Stimulated activated CD8-positive, alpha-beta memory T cell treated with anti-CD3 and anti-CD28 coated beads, Interleukin-4, amount 100 ng/mL, for 48 hours (primary cell): ENCODE measurements around the gene ANKRD44.
A peak's percentile ranks its signal among the peaks of the same experiment; 100 is the strongest.

Experiments
- DNase-seq: peaks from one replicate; pipeline ENCODE4 v3.0.0-alpha.2; 2020

The ANKRD44 gene

DNA sequence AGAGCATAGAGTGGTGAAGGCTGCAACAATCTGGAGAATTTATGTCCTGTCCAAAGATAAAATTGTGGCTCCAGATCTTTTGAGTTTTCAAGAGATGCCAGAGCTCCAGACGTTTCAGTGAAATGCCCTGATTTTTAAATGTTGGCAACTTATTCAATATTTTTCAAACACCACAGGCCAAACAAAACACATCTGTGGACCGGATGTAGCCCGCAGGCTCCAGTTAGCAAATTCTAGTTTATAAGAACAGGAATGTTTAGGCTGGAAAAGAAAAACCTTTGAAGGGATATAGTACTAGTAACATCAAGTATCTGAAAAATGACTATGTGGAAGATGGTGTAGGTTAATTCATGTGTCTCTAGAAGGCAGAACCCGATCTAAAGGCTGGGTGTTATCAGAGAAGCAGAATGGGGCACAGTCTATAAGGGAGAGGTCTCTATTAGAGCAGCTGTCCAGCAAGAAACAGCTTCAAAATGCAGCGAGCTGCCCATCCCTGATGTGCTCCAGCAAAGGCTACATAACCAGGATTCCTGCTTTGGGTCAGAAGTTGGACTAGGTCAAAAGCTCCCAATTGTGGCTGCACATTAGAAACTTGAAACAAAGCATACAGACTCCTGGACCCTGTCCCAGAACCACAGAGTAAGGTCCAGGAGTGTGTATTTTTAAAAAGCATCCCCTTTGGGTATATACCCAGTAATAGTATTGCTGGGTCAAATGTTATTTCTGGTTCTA is 105.9 kb downstream of the ANKRD44 start:
- no peak for DNase-seq

DNA sequence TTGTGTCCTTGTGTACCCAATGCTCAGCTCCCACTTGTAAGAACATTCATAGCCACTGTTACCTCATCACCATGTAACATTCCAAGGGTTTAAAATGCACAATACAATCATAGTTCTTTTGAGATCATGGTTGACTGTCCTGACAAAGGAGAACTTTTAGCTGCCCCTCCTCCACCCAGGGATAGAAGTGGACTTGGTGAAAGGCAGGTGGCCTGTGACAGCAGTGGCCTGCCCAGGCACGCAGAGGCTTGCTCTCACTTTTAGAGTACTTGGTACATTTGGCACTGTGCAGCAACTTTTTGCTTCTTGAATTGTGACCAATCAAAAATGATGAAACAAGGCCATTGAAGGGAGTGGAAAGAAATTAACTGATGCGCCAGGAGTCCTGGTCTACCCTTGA is 108.7 kb downstream of the ANKRD44 start:
- DNase-seq = no peak

DNA sequence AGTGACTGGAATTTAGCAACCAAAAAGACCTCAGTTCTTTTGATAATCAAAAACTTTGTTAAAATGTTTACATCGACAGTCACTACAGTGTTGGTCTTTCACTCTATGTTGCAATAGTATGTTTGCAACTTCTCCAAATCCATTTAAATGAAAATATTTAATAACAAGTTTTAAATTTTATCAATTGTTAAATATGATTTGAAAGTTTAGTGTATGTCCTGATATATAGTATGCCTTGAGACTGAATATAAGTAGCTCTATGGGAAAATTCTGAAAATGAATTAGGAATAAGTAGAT is 109.9 kb downstream of the ANKRD44 start:
- DNase-seq = no peak

DNA sequence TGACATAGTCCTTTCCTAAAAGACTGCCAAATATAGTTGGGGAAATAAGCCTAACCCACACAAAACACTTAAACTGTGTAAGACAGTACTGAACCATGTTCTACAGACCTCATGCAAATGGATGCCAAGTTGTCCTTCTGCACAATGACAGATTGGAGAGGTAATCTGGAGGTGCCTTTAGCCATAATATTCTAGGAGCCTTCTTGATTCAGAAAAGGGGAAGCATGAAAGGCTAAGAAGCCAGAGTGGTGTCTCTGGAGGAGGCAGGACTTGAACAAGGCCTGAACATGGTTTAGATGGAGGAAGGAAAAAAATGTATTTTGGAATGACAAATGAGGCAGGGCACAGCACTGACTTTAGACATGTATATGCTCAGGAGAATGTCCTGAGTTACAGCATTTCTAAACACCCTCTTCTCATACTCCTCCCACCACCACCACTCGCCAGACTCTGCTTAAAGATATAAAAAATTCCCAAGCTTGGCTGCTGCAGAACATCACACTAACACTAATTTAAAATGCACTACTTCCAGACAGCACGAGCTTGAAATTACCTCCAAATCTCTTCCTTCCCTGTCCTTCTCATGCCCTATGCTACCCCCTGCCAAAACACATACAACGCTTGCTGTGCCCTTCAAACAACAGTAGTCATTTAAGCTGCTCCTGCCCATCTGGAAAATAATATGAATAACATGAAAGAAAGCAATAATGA is 110.4 kb downstream of the ANKRD44 start:
- no peak for DNase-seq

DNA sequence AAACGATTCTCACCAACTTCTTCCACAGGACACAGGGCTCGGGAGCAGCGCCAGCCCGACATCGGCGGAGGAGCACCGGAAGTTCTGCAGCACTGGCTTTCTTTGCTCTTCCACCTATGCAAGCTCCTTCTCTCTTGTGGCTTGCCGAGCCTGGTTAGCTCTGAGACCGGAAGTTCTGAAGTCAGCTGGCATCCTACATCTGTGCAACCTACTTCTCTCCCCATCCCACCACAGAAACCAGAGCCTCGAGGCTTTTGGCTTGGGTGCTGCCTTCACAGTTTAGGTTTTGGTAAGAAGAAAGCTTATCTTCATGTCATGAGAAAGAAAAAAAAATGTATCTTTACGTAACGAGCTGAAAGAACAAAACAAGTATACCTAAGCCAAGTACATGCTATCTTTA is 111.7 kb downstream of the ANKRD44 start:
- peak; percentile 86 for DNase-seq

DNA sequence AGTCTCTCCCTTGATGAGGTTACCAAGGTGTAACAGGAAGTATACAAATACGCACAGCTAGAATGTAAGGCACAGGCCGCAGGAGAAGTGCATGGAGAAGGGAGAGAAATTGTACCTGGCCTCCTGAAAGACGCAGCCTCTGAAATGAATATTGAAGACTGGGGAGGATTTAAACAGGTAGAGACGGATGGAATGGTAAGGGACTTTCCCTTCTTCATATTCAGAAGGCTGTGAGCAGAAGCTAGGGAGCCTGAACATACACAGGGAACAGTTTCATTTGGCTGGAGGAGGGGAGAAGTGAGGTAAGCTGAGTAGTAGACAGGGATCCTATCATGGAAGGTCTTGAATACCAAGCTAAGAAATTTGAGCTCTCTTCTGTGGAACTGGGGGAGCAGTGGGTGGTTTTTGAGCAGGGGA is 112.7 kb downstream of the ANKRD44 start:
- no peak for DNase-seq

DNA sequence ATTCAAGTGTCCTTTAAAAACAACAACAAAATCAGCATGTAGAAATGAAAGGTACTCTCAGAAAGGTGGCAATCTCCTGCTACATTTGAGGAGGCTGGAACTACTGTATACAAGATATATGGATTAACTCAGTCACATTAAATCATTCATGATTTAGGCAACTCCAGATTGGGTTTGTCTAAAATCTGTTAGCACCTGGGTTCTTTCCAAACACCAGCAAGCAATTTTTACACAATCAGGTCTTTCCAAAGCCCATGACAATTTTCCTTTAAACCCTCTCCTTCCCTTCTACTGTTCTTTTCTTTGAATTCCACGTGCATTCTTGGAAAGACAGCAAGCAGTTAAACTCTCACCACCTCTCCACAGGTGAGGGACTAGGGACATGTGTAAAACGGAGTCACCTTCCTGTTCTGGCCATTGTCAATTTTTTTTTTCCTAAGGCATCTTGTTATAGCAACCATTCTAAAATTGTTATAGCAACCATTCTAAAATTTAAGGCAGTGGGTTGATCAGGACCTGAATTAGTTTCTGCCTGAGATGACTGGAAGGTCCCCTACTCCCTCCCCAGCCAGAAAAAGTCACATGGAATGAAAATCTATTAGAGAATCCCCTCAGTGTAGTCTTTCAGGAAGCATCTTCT is 113.9 kb downstream of the ANKRD44 start:
- no peak for DNase-seq

DNA sequence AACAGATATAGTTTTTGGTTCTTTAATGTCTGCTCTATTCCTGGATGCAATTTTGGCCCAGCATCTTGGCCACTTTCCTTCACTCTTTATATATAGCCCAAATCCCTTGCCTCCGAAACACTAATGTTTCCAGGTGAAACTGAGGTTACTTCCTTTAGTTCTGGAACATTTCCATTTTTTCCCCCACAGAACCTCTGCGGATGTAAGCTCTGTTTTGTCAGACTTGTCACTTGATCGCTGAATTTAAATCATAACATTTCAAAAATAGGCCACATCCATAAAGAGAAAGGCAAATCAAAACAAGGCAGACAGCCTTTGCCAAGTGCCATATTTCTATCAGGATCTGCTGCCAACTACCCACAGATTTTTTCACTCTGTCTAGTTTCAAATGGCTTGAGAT is 115.1 kb downstream of the ANKRD44 start:
- no peak for DNase-seq

DNA sequence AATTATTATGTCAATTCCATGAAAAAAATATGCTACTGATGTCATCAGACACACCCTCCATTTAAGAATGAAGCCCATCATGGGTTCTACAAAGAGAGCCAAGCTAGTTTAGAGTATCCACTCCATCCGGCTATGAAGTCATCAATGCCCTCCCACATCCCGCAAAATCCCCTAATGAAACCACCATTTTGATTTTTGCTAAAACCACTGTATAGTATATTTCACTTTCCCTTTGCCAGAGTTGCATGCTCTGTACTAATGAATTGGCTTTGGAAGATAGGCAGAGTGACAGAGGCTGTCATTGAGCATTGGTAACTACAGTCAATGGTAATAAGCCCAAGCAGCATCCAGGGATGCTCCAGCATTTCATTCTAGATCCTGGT is 118.6 kb downstream of the ANKRD44 start:
- no peak for DNase-seq

DNA sequence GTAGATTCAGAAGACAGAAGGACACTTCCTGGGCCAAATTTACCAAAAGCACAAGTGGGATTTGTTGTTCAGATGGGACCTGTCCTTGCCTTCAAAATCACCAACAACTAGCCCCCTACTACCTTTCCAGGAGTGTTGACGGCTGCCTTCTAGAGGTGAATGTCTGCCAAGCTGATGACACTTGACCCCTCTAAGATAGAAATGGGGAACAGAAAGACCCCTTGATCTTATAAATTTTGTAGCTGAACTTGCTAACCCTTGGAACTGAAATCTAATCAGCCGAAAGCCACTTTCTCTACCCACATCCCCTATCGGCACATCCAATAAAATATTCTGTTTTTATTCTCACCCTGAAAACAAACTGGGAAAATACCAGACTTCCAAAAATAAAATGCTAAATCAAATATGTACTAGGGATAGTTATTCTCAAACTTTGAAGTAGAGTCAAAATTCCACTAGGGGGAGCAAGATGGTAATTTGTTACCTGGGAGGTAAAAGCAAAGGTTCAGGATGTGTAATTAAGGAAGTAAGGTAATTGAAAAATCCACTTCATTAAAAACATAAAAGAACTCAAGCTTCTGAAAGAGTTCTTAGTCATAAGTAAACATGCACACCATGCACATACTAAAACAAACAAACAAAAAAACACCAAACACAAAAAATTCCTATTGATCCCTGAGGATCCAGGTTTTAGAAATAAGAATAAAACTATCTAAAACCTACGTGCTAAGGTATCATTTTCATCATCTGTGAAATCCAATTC is 119.2 kb downstream of the ANKRD44 start:
- DNase-seq = no peak

DNA sequence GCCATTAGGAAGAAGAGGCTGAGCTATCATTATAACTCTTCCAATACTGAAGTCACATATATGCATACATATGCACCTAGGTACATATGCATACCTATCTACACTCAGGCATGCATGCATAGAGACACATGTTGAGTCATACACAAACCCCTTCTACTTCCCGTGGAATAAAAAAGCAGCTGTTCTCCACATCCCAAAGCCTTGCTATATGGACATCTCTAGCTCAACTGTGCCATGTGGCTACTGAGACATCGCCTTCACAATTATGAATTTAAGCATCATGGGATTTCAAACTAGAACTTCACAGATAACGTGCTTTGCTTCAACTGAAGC is 120.5 kb downstream of the ANKRD44 start:
- no peak for DNase-seq

DNA sequence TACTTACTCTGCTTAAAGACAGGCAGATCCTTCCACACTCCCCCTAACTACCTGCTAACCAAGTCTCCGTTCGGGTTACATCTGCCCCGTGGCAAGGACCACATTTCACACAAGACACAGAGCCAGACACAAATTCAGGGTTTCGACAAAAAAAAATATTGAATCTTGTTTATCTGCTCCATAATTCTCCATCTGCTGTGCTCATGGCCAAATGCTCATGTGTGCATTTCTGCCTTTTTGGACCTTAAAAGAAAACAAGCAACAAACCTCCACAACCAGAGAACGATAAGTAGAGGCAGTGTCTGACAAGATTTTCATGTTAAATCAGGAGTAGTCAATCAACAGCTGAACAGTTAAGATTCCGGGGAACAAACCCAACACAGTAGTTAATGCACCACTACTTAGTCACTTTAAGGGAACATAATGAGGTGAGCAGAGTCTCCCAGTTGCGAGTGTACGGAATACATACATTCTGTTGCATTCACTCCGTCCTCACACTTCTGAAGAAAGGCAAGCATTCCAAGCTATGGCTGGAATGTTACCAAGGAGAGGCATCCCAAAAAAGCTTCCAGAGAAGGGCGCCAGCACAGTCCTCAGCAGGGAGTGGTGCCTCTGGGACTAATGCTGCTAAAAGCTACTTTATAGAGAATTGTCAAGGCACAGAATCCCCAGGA is 121.0 kb downstream of the ANKRD44 start:
- DNase-seq = no peak

DNA sequence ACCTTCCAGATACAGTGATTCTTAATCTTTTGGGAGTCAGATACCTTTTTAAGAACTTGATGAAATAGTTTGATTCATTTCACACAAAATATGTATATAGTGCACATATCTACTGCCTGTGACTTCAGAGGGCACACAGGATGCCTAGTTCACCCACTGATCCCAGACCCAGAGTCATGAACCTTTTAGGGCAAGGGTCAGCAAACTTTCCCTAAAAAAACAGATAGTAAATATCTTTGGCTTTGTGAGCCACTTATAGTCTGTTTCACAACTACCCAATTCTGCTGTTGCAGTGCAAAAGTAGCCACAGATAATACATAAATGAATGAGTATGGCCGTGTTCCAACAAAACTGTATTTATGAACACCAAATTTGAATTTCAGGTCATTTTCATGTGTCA is 124.9 kb downstream of the ANKRD44 start:
- no peak for DNase-seq

DNA sequence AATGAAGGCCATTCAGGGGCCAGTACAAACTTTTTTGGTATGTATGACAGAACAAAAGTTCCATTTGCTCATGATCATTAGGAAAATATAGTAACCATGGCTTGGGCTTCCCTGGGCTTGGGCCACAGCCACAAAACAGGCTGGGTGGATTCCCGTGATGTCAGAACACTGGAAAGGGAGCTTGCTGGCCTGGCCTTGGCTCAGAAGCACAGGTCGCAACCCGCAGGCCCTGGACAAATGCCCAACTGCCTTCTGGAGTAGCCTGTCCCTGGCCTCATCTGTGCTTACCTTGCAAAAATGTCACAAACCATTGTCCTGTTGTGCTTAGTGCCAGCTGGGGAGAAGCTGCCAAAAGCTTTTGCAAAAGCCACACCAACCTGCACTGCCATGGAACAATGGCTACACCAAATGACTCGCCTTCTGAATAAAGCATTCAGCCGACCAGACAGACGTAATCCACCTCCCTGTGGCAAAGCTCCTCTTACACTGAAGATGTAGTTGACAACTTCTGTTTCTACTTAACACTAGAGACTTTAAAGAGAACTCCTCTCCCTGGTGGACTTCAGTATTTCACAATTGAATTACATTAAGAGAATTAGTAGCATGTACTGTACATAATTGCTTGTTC is 125.5 kb downstream of the ANKRD44 start:
- no peak for DNase-seq

DNA sequence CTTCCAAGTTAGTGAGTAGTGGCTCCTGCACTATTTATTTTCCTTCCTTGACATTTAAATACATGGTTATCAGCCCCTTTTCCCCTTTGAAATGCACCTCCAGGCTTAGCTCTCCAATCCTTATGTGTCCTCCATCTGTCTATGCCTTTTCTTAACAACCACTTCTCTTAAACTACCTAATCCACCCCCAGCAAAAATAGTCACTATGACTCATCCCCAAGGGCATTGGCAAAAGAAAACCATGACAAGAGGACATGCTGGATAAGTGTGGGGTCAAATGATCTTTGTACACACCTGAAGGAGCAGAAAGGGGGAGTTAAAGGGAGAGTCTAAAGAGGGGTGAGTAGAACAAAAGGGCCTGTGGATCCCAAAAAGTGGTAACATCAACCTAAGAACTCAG is 127.2 kb downstream of the ANKRD44 start:
- DNase-seq = no peak

DNA sequence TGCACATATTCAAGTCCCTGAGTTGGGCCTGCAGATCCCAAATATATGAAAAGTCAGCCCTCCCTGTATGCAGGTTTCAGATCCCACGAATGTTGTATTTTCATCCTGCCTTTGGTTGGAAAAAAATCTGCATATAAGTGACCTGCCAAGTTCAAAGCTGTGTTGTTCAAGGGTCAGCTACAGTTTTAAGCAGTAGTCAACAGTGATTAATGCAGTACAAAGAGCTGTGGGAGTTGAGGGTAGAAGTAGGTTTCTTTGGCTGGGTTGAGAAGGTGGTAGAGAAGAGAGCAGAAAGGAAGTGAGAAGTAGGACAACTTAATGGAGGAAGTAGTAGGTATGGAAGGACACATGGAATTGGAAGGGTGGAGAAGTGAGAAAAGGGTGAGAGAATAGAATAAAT is 127.9 kb downstream of the ANKRD44 start:
- no peak for DNase-seq

DNA sequence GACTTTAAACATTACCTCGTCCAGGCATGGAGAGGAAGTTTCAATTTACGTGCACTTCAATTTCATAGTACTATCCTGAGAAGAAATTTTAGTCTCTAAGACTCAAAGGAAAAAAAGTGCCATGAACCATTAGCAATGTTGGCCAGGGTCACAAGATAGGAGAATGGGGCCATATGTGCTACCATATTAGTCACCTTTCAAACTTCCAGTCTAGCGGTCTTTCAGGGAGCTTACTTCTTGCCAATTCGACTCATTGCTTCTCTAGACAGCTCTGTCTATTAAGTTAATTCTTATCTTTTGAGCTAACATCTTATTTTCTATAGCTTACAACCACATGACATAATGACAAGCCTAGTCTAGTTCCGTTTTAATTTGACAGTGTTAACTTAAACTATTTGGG is 129.1 kb downstream of the ANKRD44 start:
- DNase-seq = no peak

DNA sequence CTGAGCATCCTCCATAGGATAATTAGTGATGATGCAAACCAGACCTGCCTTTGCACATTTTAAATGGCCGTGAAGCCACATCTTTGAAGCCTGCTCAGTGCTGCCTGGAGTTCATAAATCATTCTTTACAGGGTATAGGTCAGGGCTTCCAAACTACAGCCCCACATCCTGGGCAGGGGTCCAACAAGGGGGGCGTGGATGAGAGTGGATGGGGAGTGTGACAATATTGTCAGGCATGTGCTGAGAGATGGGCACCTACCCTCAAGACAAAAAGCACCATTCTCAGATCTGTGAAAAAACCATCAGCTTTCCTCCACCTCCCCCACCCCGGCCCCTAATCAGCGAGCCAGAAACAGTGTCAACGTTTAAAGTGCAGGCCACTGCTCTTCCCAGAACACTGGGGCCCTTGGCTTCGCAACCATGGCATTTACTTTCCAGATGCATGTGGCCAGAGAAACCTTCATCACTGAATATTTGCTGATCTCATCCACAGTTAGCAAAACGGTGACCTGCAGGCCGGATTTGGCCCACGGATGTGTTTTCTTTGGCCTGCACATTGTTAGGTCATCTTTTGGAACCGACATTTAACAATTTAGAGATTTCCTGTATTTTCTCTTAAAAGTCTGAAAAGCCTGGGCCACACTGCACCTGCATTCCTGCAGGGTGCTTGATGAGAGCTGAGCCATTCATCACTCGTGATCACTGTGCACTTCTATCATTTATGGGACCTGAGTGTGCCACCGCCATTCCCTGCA is 130.7 kb downstream of the ANKRD44 start:
- no peak for DNase-seq

DNA sequence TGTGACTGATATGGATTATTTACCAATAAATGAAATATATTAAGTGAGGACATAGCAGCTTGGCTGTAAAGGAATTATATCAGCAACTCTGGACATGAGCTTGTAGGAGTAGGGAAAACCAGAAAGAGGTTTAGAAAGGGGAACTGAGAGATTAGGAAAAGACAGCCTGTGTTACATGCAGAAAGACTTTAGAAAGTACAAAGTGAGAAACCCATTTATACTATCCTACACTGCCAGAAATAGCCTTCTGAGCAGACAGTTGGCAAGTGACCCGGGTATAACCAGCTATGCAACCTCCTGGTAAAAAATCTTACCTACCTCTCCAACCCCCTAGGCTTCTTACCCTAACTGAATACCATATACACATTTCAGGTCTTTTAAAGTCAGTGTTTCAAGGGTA is 134.1 kb downstream of the ANKRD44 start:
- no peak for DNase-seq

DNA sequence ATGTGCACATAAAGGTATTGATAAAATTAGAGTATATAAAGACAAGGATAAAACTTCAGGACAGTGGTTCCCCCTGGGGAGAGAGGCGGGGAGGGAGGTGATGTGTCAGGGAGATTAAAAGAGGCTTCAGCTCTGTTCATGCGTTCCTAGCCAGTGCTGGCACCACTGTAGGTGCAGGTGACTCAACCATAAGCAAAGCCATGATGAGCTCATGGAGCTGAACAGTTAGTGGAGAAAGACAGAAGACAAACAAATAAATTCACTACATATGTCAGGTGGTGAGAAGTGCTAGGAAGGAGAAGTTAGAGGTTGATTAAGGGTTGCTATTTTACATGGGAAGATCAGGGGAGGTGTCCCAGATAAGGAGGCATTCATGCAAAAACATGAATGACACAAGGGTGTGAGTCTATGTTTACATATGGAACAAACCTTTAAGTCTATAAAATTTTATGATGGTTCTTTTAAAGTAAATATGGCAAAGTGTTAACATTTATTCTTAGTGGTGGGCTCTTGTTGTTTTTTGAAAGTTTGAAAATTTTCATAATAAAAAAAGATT is 136.0 kb downstream of the ANKRD44 start:
- DNase-seq = no peak

DNA sequence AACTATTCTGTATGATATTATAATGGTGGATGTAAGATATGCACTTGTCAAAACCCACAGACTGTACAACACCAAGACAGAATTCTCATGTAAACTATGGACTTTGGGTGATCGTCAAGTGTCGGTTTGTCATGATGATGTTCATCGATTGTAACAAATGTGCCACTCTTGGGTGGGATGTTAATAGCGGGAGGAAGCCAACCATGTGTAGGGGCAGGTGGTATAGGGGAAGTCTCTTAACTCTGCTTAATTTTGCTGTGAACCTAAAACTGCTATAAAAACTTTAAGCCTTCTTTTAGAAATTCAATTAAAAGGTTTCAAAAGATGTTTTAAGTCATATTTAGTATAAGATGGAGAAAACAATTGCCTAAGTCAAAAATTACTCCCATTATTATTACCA is 139.0 kb downstream of the ANKRD44 start:
- DNase-seq = no peak

DNA sequence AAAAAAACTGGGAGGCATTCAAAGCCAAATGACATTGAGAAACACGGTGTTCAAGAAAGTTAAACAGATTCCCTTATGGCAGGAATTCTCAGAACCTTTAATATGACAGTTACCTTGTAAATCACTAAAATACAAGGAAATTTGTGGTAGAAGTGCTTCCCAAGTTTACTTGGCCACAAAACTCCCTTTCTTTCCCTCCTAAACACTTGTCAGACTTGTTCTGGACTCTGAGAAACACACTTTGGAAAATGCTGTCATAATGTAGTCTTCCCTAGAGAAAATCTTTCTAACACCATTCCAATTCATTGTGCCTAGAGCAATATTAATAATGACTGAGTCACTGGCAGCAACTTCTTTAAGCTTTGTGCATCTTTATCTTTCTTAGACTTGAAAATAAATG is 140.4 kb downstream of the ANKRD44 start:
- DNase-seq = no peak
